PC-3 (cell line): Measurements from ENCODE around the gene CDK5RAP2.

Experiments
- CTCF ChIP-seq: fragments of 300-600 bp; sonication (generic); conservative IDR thresholded peaks from 2 replicates; pipeline ENCODE4 v1.5.1; 2017; ENCODE audit warnings: antibody characterized with exemption, low read depth, mild to moderate bottlenecking, low read length
- EZH2 ChIP-seq: fragments of 300-600 bp; sonication (generic); IDR thresholded peaks from one replicate; pipeline ENCODE4 v1.6.1; 2017; ENCODE audit warnings: antibody characterized with exemption, mild to moderate bottlenecking, low read length; ENCODE audit not compliant: unreplicated experiment
- EZH2phosphoT487 ChIP-seq: fragments of 300-600 bp; sonication (generic); IDR thresholded peaks from 2 replicates; pipeline ENCODE4 v1.6.1; 2018; ENCODE audit warnings: mild to moderate bottlenecking, antibody characterized with exemption, low read length, borderline replicate concordance

GRCh38 chr9:120500733-120501132 is 79.2 kb downstream of the CDK5RAP2 start:
- TF ChIP-seq CTCF = no peak
- TF ChIP-seq EZH2 = no peak
- no peak for TF ChIP-seq EZH2phosphoT487
